Caco-2 (cell line): ENCODE results near the gene KCNQ5. TPM values are rescaled to one million over a fixed set of nuclear protein-coding genes. Genes with fewer than 3 reads are reported as not detected.

Experiments
- BruUV-seq: library from RNA; stranded (reverse); fragments of 400-500 nt; replicated peaks from 2 replicates; lab custom pipeline; 2021; lab: Mats Ljungman, UMichigan
- CTCF ChIA-PET: fragments of 300-600 bp; sonication (Branson Sonifier 250); formaldehyde crosslinking; loops from one replicate; lab custom pipeline; 2022; ENCODE audit warnings: antibody characterized with exemption; lab: Charles Lee
- POLR2A ChIA-PET: fragments of 300-600 bp; sonication (Branson Sonifier 250); formaldehyde crosslinking; loops from one replicate; lab custom pipeline; 2022; ENCODE audit warnings: antibody characterized with exemption; lab: Charles Lee
- DNase-seq, 2 experiments: peaks; one replicate each; pipeline versions ENCODE4 v3.0.0 to v3.0.0-alpha.2; 2020 to 2022
- H3K27me3 ChIP-seq: replicated peaks from 2 replicates; pipeline ENCODE4 v1.6.0; 2011; ENCODE audit warnings: low read length; ENCODE audit not compliant: control insufficient read depth, insufficient read depth
- H3K36me3 ChIP-seq: 2 replicates; pipeline ENCODE4 v1.5.1; 2011; ENCODE audit warnings: low read length; ENCODE audit not compliant: control insufficient read depth, insufficient read depth
- H3K4me1 ChIP-seq: fragments of 250-450 bp; sonication (Bioruptor Pico); 2 replicates; pipeline ENCODE4 v1.5.1; 2020; ENCODE audit warnings: mild to moderate bottlenecking
- H3K4me3 ChIP-seq: 2 replicates; pipeline ENCODE4 v1.5.1; 2011; ENCODE audit warnings: low read depth, mild to moderate bottlenecking, control low read depth, low read length
- H3K9me3 ChIP-seq: fragments of 250-450 bp; sonication (Bioruptor Pico); 2 replicates; pipeline ENCODE4 v1.5.1; 2020; ENCODE audit warnings: mild to moderate bottlenecking, moderate library complexity
- H3K27ac Mint-ChIP-seq: one replicate; pipeline ENCODE4 v1.8.0; 2022; ENCODE audit warnings: mixed read lengths; ENCODE audit not compliant: unreplicated experiment
- H3K27me3 Mint-ChIP-seq: one replicate; pipeline ENCODE4 v1.8.0; 2022; ENCODE audit warnings: mixed read lengths; ENCODE audit not compliant: insufficient read depth, unreplicated experiment
- H3K36me3 Mint-ChIP-seq: one replicate; pipeline ENCODE4 v1.8.0; 2022; ENCODE audit warnings: mild to moderate bottlenecking, mixed read lengths; ENCODE audit not compliant: insufficient read depth, unreplicated experiment
- H3K4me1 Mint-ChIP-seq: one replicate; pipeline ENCODE4 v1.8.0; 2022; ENCODE audit warnings: low read depth, mixed read lengths; ENCODE audit not compliant: unreplicated experiment
- H3K4me3 Mint-ChIP-seq: one replicate; pipeline ENCODE4 v1.8.0; 2022; ENCODE audit warnings: mild to moderate bottlenecking, moderate library complexity, mixed read lengths; ENCODE audit not compliant: unreplicated experiment
- H3K9me3 Mint-ChIP-seq: one replicate; pipeline ENCODE4 v1.8.0; 2022; ENCODE audit warnings: mixed read lengths; ENCODE audit not compliant: unreplicated experiment
- intact Hi-C: fragments of 100-400 bp; cut with micrococcal nuclease; formaldehyde crosslinking; loops from one replicate; pipeline ENCODE4 v1.10.0; 2022; ENCODE audit not compliant: unreplicated experiment
- total RNA-seq: library from RNA; stranded (reverse); gene quantifications from 2 replicates; pipeline ENCODE4 v1.2.3, GENCODE V29; 2022
- TF ChIP-seq, protein P1 (sequence below), 2 experiments: fragments of 200-600 bp in 1 of 2; IDR thresholded peaks; 1 replicate in 1 of 2; 2 replicates in 1 of 2; pipeline versions ENCODE4 v1.5.1 to v1.8.0; 2011 to 2022; ENCODE audit warnings: antibody characterized with exemption in 1 of 2, control low read depth in 1 of 2, inconsistent platforms in 1 of 2, low read depth in 1 of 2, low read length in 1 of 2, mild to moderate bottlenecking in 1 of 2, moderate library complexity in 1 of 2; ENCODE audit not compliant: insufficient read depth in 1 of 2, severe bottlenecking in 1 of 2, unreplicated experiment in 1 of 2

Gene KCNQ5
- total RNA-seq, 1 experiment from 2014 or later = 0.20 TPM

DNA sequence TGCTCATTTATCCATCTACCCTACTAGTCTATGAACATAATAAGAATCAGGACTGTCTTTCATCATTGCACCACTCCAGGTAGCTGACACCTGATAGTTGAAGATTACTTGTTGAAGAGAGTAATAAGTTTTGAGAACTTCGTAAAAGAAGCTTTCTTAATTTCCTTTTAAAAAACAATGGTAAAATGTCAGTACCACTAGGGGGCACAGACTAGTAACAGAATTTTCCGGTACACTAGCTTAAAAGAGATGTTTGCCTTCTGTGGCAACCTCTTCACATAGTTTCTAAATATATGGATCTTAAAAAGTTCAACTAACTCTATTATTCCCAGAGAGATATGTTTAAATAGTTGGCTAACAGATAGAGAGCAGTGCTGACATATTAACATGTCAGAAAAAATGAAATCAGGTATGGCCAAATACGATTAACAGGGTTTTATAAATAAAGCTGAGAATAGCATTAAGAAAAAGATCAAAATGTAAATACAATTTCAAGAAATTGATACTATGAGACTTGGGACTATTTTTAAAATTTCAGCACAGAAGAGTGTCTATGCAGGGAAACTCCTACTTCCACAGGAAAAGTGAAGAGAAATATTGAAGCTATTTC, 5.4 kb upstream of the KCNQ5 start:
- Histone ChIP-seq H3K4me1 (no peaks in the 10 kb centered on the region), H3K9me3 (no peaks in the 10 kb centered on the region), H3K27me3 (no peaks in the 10 kb centered on the region), H3K4me3 (no peak overlapping the region), H3K36me3 (no peaks in the 10 kb centered on the region)
- POLR2A ChIA-PET = no interaction called here
- H3K36me3 Mint-ChIP-seq = no peaks in the 10 kb centered on the region
- intact Hi-C loops = loop anchor here (1.0 kb wide), 2 partner anchors 514 to 565 kb away; no protein-coding TSS in a partner anchor
- CTCF ChIA-PET = interaction anchor here (0.6 to 2.2 kb wide), 7 partner anchors 55 to 710 kb away, joined by 3 to 23 read pairs (median 4); no protein-coding TSS in a partner anchor
- peaks cover 7% of the 10 kb centered on the region for H3K4me1 Mint-ChIP-seq
- H3K4me3 Mint-ChIP-seq = no peak overlapping the region
- no peaks in the 10 kb centered on the region for H3K9me3 Mint-ChIP-seq
- BruUV-seq = no TSS peak
- no peak for DNase-seq
- TF ChIP-seq, protein P1, sequence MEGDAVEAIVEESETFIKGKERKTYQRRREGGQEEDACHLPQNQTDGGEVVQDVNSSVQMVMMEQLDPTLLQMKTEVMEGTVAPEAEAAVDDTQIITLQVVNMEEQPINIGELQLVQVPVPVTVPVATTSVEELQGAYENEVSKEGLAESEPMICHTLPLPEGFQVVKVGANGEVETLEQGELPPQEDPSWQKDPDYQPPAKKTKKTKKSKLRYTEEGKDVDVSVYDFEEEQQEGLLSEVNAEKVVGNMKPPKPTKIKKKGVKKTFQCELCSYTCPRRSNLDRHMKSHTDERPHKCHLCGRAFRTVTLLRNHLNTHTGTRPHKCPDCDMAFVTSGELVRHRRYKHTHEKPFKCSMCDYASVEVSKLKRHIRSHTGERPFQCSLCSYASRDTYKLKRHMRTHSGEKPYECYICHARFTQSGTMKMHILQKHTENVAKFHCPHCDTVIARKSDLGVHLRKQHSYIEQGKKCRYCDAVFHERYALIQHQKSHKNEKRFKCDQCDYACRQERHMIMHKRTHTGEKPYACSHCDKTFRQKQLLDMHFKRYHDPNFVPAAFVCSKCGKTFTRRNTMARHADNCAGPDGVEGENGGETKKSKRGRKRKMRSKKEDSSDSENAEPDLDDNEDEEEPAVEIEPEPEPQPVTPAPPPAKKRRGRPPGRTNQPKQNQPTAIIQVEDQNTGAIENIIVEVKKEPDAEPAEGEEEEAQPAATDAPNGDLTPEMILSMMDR (IDR thresholded peaks at IDR 0.05; ENCODE audit: insufficient read depth in 1 of 2, low read depth in 1 of 2, low read length in 1 of 2, severe bottlenecking in 1 of 2, unreplicated experiment in 1 of 2) = peak; percentile 52 to 57
- H3K27me3 Mint-ChIP-seq = peaks cover 19% of the 10 kb centered on the region
- H3K27ac Mint-ChIP-seq = no peak overlapping the region

DNA sequence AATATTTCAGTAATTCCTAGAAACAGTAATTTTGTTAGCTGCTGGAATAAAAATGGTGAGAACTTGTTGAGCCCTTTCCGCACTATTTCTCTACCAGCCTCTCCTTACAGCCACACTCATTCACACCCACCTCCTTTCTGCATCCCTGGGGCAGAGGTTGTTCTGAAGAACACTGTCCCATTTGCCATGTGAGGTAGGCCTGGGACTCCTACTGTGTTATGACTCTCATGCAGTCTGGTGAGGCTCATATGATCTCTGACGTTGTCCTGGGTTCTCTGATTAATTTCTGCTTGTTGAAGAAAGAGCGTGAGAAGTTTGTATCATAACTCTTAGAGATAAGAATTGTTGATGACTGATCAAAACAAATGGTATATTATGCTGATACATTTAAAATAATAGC, 4.1 kb upstream of the KCNQ5 start:
- ChIA-PET CTCF (no interaction called here), POLR2A (no interaction called here)
- Histone ChIP-seq H3K27me3 (no peaks in the 10 kb centered on the region), H3K4me3 (no peak overlapping the region), H3K9me3 (no peaks in the 10 kb centered on the region), H3K4me1 (no peaks in the 10 kb centered on the region), H3K36me3 (no peaks in the 10 kb centered on the region)
- Mint-ChIP-seq H3K4me1 (peaks cover 7% of the 10 kb centered on the region), H3K4me3 (no peak overlapping the region), H3K27ac (no peak overlapping the region), H3K36me3 (no peaks in the 10 kb centered on the region), H3K27me3 (peaks cover 19% of the 10 kb centered on the region), H3K9me3 (no peaks in the 10 kb centered on the region)
- TF ChIP-seq, protein P1 (IDR thresholded peaks at IDR 0.05; ENCODE audit: insufficient read depth in 1 of 2, low read depth in 1 of 2, low read length in 1 of 2, severe bottlenecking in 1 of 2, unreplicated experiment in 1 of 2) = no peak
- no TSS peak for BruUV-seq
- intact Hi-C loops = no loop called here
- no peak for DNase-seq

DNA sequence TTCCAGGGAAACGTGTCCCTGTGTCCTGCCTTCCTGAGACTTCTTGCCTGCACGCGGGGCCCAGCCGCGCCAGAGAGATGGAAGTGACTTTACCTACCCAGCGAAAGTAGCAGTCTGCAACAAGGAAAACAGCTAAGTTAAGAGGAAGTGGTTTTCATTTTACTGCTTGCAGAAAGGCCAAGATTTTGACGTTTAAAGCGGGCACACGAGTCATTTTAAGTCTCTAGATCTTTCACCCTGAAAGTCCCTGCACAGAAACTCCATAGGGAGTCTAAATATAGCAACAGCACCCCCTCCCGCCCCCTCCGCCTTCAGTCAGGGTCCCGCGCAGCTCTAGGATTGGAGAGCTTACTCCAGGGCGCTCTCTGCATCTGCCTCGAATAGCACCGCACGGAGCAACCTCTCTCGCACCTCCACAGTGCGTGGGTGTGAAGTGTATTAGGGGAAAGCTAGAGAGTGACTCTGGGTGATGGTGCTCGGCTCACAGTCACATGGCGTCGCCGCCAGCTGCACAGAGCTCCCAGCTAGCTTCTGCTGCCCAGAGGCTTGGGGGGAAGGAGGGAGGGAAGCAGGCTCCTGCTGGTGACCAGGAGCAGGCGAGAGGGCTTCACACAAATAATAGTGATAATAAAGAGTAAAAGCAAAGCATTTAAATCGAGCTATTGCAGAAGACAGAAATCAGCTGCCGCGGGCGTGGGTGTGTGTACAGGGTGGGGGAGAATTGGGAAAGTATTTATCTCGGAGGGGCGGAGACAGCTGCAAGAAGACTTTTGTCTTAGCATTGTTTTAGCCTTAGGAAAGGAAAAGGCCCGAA, 1.8 kb upstream of the KCNQ5 start:
- H3K9me3 Mint-ChIP-seq = no peaks in the 10 kb centered on the region
- CTCF ChIA-PET = interaction anchor here (0.7 kb wide), 1 partner anchor 295 kb away, joined by 3 read pairs; no protein-coding TSS in a partner anchor
- Histone ChIP-seq H3K4me1 (no peaks in the 10 kb centered on the region), H3K36me3 (no peaks in the 10 kb centered on the region), H3K9me3 (no peaks in the 10 kb centered on the region), H3K27me3 (no peaks in the 10 kb centered on the region), H3K4me3 (no peak overlapping the region)
- H3K4me1 Mint-ChIP-seq = peaks cover 7% of the 10 kb centered on the region
- peaks cover 16% of the 10 kb centered on the region for H3K27me3 Mint-ChIP-seq
- H3K27ac Mint-ChIP-seq = no peak overlapping the region
- intact Hi-C loops = no loop called here
- TF ChIP-seq, protein P1 (IDR thresholded peaks at IDR 0.05; ENCODE audit: insufficient read depth in 1 of 2, low read depth in 1 of 2, low read length in 1 of 2, severe bottlenecking in 1 of 2, unreplicated experiment in 1 of 2) = no peak
- BruUV-seq = no TSS peak
- no peaks in the 10 kb centered on the region for H3K36me3 Mint-ChIP-seq
- H3K4me3 Mint-ChIP-seq = peak overlapping the region; percentile 61
- no peak for DNase-seq
- POLR2A ChIA-PET = no interaction called here
